NCI-H446 treated with DMSO at 0.1 percent for 48 hours (cell line): ENCODE data around the gene CLEC2L.

Experiments
- DNase-seq: peaks from one replicate; lab custom pipeline; 2025; lab: John Stamatoyannopoulos, UW

CLEC2L gene

DNA sequence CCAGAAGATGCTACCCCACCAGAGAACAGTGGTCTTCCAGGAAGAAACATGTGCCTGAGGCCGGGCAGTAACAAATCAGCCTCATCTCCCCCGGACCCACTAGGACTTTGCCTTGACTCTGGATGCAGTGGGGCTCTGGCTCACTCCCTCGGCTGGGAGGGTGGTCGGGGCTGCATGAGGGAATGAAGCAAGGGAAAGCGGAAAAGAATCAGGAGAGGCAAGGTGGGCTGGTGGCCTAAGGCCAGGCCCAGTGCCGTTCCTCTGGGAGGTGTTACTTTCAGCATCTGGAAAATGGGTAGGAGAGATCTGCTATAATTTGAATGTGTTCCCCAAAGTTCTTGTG is 51.8 kb downstream of the CLEC2L start:
- no peak for DNase-seq

DNA sequence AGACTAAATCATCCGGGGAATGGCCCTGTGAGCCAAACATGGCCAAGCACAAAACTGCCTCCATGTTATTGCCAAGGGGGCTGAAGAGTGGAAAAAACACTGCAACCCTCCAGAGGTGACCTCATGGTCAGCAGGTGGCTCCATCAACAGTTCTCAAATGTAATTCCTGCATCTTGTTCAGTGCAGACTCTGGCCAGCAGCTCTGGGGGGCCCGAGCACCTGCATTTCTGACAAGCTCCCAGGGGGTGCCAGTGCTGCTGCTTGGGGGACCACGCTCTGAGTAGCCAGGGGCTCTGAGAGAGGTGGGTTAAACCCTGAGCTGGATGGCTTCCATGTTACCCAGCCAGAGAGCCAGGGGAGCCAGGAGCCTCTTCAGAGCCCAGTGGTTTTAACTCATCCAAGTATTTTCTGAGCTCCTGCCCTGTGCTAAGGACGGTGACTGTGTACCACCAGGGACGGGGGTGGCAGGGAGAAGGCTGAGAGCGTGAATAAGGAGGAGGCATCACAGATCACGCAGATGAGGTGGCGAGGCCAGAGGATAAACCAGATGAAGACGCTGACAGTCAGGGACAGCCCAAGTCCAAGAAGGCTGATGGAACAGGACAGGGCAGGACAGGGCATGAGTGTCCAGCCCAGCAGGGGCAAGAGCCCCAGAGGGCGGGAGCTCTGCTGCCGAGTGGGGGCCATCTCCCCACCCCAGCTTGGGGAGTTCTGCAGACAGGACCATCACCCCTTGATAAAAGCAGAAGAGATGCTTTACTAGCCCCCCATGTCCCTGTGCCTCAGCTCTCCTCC is 52.9 kb downstream of the CLEC2L start:
- DNase-seq, result no peak

DNA sequence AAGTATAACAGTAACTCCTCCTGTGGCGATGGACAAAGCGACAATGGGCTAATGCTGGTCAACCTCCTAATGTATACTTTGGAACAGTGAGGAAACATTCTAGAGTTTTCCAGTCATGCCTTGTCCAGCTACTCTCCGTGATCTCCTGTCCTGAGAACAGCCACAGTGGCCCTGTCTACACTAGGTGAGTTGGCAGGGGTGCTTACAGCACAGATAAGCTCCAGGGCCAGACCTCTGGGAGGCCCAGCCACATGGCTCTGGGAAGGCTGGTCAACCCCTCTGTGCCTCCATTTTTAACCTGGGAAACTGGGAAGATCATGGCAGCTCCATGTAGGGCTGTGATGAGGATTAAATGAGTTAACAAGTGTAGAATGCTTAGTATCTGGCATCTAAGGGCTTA is 57.0 kb downstream of the CLEC2L start:
- DNase-seq, result no peak

DNA sequence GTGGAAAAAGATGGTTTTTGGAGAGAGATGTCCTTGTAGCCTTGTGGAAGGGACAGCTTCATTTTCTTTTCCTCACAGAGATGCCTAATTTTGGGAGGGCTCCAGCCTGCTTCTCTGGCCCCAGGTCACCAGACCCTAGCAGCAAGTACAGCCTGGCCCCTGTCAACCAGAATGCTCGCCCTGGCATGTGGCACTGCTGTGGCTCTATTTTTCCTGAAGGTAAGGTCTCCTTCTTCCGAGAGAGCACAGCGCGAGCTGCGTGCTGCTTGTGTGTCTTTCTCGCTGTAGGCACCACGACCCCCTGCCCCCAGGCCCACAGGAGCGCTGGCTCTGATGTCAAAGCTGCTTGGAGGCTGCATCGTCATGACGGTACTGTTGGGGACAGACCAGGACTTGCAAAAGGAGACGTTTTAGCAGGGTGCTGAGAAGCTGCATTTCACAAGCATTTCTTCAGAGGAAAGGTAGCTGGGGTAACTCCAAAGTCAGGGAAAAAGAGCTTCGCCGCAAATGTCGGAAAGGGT is 58.7 kb downstream of the CLEC2L start:
- DNase-seq, result no peak

DNA sequence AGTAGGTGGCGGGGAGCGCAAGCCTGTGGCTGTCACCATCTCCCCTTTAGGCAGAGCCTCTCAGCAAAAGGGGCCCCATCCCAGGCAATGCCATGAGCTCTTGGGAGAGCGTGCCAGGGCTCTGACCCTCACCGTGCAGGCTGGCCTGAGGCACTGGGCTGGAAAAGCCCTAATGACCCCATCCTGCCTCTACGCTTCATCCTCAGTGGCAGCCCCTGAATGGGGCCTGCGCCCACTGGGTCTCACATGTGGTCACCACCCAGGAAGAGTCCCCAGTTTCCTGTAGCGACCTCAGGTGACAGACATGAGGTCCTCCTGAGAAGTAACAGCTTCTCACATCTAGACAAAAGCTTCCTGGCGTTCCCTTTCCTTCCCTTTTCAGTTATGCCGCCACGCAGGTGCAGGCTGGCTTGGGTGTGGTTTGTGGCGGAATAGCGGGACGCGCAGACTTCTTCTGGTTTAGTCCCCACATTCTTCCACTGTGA is 59.2 kb downstream of the CLEC2L start:
- no peak for DNase-seq

DNA sequence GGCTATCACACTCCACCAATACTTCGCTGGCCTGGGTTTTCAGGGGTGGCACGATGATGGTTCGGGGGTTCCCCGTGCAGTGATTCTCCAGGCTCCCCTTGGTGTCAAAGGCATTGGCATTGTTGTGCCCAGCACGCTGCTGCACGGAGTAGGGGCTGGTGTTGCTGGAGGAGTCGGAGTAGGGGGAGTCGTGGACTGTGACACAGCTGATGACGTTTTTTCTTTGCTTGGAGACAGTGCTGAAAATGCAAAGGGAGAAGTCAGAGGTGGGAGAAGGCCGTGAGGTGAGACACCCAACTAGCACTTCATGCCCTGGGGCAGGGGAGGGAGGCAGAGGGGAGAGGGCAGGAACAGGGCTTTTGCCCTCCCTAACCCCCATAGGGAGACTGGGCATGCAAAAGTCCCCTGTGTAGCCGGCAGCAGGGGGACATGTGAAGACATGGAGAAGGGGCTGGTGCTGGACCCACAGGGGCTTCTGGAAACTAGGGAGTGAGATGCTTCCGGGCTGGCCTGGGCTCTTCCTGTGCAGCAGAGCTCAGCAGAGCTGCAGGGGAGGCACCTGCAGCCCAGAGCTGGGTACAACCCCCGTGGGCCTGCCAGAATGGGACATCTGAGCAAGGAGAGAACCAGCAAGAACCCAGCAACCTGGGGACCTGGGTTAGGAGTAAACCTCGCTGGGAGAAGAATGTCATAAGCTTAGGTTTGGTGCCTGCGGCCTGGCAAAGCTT is 60.5 kb downstream of the CLEC2L start:
- no peak for DNase-seq

DNA sequence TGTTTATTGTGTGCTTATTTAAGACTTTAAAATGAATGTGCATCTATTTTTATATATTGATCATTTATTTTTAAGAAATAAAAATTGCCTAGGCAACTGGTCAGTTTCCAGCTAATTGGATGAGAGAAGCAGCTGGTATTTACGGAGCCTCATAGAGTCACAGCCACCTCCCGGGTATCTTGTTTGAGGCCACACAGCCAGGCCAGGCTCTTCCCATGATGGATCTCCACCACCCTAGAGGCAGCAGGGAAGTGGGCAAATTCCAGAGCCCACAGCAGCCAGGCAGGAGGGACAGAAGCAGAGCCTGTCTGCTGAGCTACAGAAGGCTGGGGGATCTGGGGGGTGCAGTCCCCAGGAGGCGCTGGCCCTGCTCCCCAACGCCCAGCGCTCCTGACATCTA is 61.6 kb downstream of the CLEC2L start:
- DNase-seq, result no peak

DNA sequence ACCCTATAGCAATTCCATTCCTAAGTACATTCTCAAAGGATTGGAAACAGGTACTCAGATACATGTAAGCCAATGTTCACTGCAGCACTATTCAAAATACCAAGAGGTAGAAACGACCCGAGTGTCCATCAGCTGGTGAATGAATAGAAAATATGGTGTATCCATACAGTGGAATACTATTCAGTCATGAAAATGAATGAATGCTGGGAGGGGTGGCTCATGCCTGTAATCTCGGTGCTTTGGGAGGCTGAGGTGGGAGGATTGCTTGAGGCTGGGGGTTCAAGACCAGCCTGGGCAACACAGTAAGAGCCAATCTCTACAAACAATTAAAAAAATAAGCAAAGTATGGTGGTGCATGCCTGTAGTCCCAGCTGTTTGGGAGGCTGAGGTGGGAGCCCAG is 62.8 kb downstream of the CLEC2L start:
- DNase-seq, result no peak

DNA sequence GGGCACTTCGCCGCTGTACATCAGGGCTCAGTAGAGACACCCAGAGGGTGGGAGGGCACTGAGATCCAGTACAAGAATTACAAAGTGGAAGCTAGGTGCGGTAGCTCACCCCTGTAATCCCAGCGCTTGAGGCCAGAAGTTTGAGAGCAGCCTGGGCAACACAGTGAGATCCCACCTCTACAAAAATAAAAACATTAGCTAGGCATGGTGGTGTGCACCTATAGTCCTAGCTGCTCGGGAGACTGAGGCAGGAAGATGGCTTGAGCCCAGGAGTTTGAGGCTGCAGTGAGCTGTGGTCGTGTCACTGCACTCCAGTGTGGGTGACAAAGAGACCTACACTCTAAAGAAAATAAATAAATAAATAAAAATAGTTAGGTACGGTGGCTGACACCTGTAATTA is 64.0 kb downstream of the CLEC2L start:
- DNase-seq, result no peak

DNA sequence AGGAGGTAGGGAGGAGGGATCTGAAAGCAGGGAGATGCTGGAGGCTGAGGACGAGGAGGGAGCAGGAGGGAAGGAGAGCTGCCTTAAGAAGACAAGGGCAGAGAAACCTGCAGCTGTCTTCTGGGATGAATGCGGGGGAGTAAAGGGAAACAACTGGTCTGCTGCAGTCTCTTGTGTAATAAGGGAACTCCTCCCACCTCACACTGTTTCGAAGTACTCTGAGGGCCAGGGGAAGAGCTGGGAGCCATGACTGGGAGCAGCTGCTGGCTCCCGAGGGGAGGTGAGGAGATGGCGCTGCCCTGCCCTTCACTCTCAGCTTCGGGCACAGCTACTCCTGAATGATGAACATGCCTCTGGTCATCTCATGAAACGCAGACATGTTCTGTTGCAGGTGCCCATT is 65.1 kb downstream of the CLEC2L start:
- no peak for DNase-seq

DNA sequence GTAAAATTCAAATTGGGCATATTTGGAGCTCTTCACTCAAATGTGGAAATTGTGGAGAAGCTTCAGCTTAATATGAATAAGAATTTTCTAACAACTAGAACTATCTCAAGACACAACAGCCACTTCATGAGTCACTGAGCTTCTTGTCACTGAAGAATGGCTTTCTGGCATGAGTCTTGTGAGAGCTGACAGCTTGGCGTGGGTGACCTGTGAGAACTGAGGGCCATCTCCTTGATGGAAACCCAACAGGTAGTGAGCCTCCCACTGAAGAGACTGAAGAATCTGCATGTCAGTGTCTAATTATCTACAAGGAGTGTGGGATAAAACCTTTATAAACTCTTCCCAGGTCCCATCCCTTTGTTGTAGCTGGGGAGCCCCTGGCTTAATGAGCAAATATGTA is 66.0 kb downstream of the CLEC2L start:
- DNase-seq, result no peak

DNA sequence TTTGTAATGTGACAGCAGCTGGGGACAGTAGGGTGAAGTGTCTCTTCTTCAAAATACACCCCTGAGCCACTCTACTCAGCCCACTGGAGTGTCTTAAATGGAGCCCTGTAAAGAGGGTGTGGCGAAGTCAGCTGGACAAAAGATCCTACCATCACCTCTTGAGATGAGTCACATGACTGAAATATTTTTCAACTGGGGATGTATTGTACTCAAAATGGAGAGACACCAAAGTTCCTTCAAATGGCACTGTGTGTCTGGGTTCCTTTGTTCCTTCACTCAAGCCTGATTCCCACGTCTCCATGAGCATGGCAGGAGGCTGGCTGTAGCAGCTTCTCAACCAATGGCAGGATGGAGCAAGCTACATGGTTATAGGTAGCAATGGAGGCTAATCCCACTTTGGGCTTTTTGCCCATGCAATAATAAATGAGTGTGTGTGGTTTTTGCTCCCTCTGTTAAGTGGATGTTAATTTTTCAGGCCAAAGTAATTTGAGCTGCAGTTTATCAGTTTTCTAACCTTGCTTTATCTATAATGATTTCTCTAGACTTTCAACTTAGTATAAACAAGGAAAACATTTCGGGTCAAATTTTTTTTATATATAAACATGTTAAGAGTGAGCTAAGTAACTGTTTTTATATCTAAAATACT is 68.2 kb downstream of the CLEC2L start:
- DNase-seq, result no peak

DNA sequence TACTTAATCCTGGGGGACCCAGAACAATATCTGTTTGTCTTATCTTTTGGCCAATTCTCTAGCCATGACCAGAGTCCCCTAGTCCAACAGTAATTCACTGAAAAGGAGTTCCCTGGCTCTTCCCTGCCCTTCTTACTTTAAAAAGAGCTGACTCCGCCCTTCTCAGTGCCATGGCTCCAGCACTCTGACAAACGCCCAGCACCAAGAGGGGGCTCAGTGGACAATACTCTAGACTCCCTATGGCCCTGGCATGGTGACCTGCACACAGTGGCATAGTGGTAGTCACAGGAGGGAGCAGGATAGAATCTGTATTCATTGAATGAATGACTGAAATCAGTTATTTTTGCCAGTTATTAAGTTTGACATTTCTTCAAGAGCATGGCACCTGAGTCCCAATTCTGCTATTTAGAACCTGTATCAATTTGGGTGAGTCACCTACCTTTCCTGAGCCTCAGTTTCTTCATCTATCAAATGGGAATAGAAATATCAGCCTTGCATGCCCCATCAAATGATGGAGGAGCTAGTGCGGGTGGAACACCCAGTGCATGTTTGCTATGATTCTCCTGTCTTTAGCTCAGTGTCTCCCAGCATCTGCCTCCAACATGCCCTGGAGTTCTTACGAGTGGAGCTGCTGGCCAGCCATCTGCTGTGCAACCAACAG is 69.4 kb downstream of the CLEC2L start:
- no peak for DNase-seq

DNA sequence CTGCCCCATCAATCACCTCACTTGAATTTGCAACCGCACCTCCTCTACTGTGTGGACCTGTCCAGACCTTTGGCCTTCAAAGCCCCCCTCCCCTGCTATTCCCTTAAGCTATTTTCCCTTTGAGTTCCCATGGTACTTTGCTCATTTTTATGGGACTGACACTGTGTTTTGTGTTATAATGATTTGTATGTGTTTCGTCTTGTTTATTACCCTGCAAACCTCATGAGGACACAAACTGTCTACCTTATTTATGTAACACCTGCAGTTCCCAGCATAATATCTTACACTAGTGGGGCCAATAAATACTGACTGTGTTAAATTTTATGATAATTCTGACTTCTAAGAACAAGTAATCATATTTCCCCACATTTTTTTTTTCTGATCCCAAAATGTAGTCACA is 70.6 kb downstream of the CLEC2L start:
- no peak for DNase-seq
